CD14-positive monocyte (primary cell): ENCODE results near the gene KHSRP. TPM values are rescaled to one million over a fixed set of nuclear protein-coding genes. Genes with fewer than 3 reads are reported as not detected.

Source experiments
- DNase-seq, 3 donors: peaks; one replicate each; pipeline ENCODE4 v3.0.0-alpha.2; 2011 to 2022
- H2AFZ ChIP-seq: 2 replicates; pipeline ENCODE4 v1.6.0; 2012; ENCODE audit warnings: mild to moderate bottlenecking, low read depth, low read length, inconsistent platforms; ENCODE audit not compliant: insufficient read depth, poor library complexity, severe bottlenecking
- H3K27ac ChIP-seq, 2 donors: 1 replicate in 1 of 2; 2 replicates in 1 of 2; pipeline ENCODE4 v1.5.1; 2012 to 2013; ENCODE audit warnings: low read length in 2 of 2, control low read depth in 1 of 2, inconsistent platforms in 1 of 2, low read depth in 1 of 2, mild to moderate bottlenecking in 1 of 2
- H3K27me3 ChIP-seq, 2 donors: one replicate each; pipeline versions ENCODE4 v1.6.0 to v1.6.1; 2011 to 2013; ENCODE audit warnings: low read length in 2 of 2; ENCODE audit not compliant: control insufficient read depth in 2 of 2, insufficient read depth in 2 of 2
- H3K36me3 ChIP-seq, 2 donors: replicated peaks in 1 of 2; 1 replicate in 1 of 2; 2 replicates in 1 of 2; pipeline versions ENCODE4 v1.5.1 to v1.6.1; 2012 to 2013; ENCODE audit warnings: low read length in 2 of 2, control low read depth in 1 of 2, inconsistent platforms in 1 of 2, mild to moderate bottlenecking in 1 of 2; ENCODE audit not compliant: insufficient read depth in 2 of 2, control insufficient read depth in 1 of 2
- H3K4me1 ChIP-seq, 2 donors: 1 replicate in 1 of 2; 2 replicates in 1 of 2; pipeline versions ENCODE4 v1.5.1 to v1.6.1; 2012 to 2013; ENCODE audit warnings: low read length in 2 of 2, control low read depth in 1 of 2, inconsistent platforms in 1 of 2, mild to moderate bottlenecking in 1 of 2, moderate library complexity in 1 of 2; ENCODE audit not compliant: insufficient read depth in 2 of 2, control insufficient read depth in 1 of 2
- H3K4me2 ChIP-seq: replicated peaks from 2 replicates; pipeline ENCODE3; 2012; ENCODE audit warnings: low read length, moderate library complexity, mild to moderate bottlenecking; ENCODE audit not compliant: poor library complexity, severe bottlenecking; ENCODE audit errors: extremely low read depth
- H3K4me3 ChIP-seq, 3 experiments: fragments of 200-600 bp in 1 of 3; sonication (generic) in 1 of 3; replicated peaks in 1 of 3; 1 replicate in 2 of 3; 2 replicates in 1 of 3; pipeline ENCODE4 v1.5.1; 2011 to 2013; ENCODE audit warnings: low read length in 3 of 3, mild to moderate bottlenecking in 3 of 3, control low read depth in 2 of 3, low read depth in 2 of 3, inconsistent platforms in 1 of 3, moderate library complexity in 1 of 3
- H3K79me2 ChIP-seq: 2 replicates; pipeline ENCODE4 v1.6.0; 2012; ENCODE audit warnings: mild to moderate bottlenecking, control low read depth, inconsistent platforms, low read length, moderate library complexity; ENCODE audit not compliant: insufficient read depth
- H3K9ac ChIP-seq: 2 replicates; pipeline ENCODE4 v1.6.0; 2017; ENCODE audit warnings: low read length, mild to moderate bottlenecking; ENCODE audit not compliant: insufficient read depth, poor library complexity, severe bottlenecking
- H3K9me3 ChIP-seq, 2 donors: replicated peaks in 1 of 2; 1 replicate in 1 of 2; 2 replicates in 1 of 2; pipeline versions ENCODE4 v1.5.1 to v1.6.1; 2012 to 2013; ENCODE audit warnings: low read length in 2 of 2, control low read depth in 1 of 2; ENCODE audit not compliant: control insufficient read depth in 1 of 2, insufficient read depth in 1 of 2
- H4K20me1 ChIP-seq: 2 replicates; pipeline ENCODE4 v1.6.0; 2012; ENCODE audit warnings: mild to moderate bottlenecking, low read length, control low read depth, moderate library complexity; ENCODE audit not compliant: insufficient read depth
- H3K27ac Mint-ChIP-seq, 7 donors: one replicate each; pipeline ENCODE4 v1.8.0; 2020; ENCODE audit warnings: mild to moderate bottlenecking in 7 of 7, mixed read lengths in 7 of 7, moderate library complexity in 6 of 7, inconsistent platforms in 2 of 7
- H3K27me3 Mint-ChIP-seq, 3 donors: one replicate each; pipeline ENCODE4 v1.8.0; 2021 to 2022; ENCODE audit warnings: low read depth in 3 of 3, mild to moderate bottlenecking in 3 of 3, mixed read lengths in 3 of 3, moderate library complexity in 3 of 3, inconsistent platforms in 1 of 3
- H3K36me3 Mint-ChIP-seq, 2 donors: one replicate each; pipeline ENCODE4 v1.8.0; 2020; ENCODE audit warnings: mixed read lengths in 2 of 2, inconsistent platforms in 1 of 2, mild to moderate bottlenecking in 1 of 2
- H3K4me1 Mint-ChIP-seq: one replicate; pipeline ENCODE4 v1.8.0; 2020; ENCODE audit warnings: mild to moderate bottlenecking, mixed read lengths
- H3K4me3 Mint-ChIP-seq, 2 donors: one replicate each; pipeline ENCODE4 v1.8.0; 2020; ENCODE audit warnings: mild to moderate bottlenecking in 2 of 2, mixed read lengths in 2 of 2, moderate library complexity in 1 of 2
- H3K9me3 Mint-ChIP-seq, 7 donors: one replicate each; pipeline ENCODE4 v1.8.0; 2020 to 2022; ENCODE audit warnings: mixed read lengths in 7 of 7, mild to moderate bottlenecking in 6 of 7, moderate library complexity in 6 of 7, inconsistent platforms in 2 of 7
- CTCF ChIP-seq: fragments of 200-600 bp; IDR thresholded peaks from one replicate; pipeline ENCODE4 v1.8.0; 2022; ENCODE audit warnings: antibody characterized with exemption, mild to moderate bottlenecking
- WGBS: methylation state at CpG from one replicate; pipeline ENCODE4 v1.1.5; 2013; ENCODE audit warnings: missing lambda C conversion rate; ENCODE audit not compliant: insufficient coverage; 5-methylcytosine and 5-hydroxymethylcytosine counted together
- intact Hi-C, 2 donors: fragments of 100-400 bp; cut with micrococcal nuclease; formaldehyde crosslinking; loops; one replicate each; pipeline versions ENCODE4 v1.15.0 to v1.15.1; 2023
- polyA plus RNA-seq, 3 donors: library from polyadenylated mRNA; depleted of rRNA in 1 of 3; unstranded in 2 of 3; stranded (reverse) in 1 of 3; fragments of 300-500 nt in 2 of 3; fragments of >200 nt in 1 of 3; fragmentation: Illumina TruSeq in 2 of 3; gene quantifications; 1 replicate in 2 of 3; 2 replicates in 1 of 3; pipeline ENCODE4 v1.2.3, GENCODE V29; 2012 to 2021

Gene KHSRP
- polyA plus RNA-seq, 3 donors: 8.6 to 63.3 (median 9.1) TPM

GRCh38 chr19:6392221-6393073 is 32.2 kb downstream of the KHSRP start:
- Mint-ChIP-seq H3K36me3 (peaks cover 25 to 44% of the 10 kb centered on the region in 2 donors), H3K9me3 (no peaks in the 10 kb centered on the region), H3K27ac (peak overlapping the region; percentile 96 to 99 (median 97)), H3K4me3 (peak overlapping the region; percentile 89 to 94), H3K4me1 (peaks cover 19% of the 10 kb centered on the region), H3K27me3 (peaks cover 0 to 6% (median 3%) of the 10 kb centered on the region in 3 donors)
- H3K79me2 ChIP-seq: peaks cover 28% of the 10 kb centered on the region
- peak overlapping the region; percentile 98 for H2AFZ ChIP-seq
- H3K4me3 ChIP-seq: peak overlapping the region; percentile 48 to 86 (median 62)
- peaks cover 26 to 39% of the 10 kb centered on the region in 2 donors for H3K36me3 ChIP-seq
- no peak for TF ChIP-seq CTCF
- H3K4me2 ChIP-seq: peak overlapping the region; percentile 90
- H3K9me3 ChIP-seq: no peaks in the 10 kb centered on the region
- H3K27me3 ChIP-seq: no peaks in the 10 kb centered on the region
- 4% methylated on average over 24 of the region's 30 CpGs for WGBS
- DNase-seq: no peak
- no peaks in the 10 kb centered on the region for H4K20me1 ChIP-seq
- intact Hi-C loops: loop anchor here in 1 of 2 donors (2.0 kb wide), 1 partner anchor 20 kb away; the partner anchor contains the start of gene ALKBH7
- H3K9ac ChIP-seq: peak overlapping the region; percentile 93
- peaks cover 14 to 22% of the 10 kb centered on the region in 2 donors for H3K4me1 ChIP-seq
- H3K27ac ChIP-seq: peak overlapping the region; percentile 91 to 92

DNA sequence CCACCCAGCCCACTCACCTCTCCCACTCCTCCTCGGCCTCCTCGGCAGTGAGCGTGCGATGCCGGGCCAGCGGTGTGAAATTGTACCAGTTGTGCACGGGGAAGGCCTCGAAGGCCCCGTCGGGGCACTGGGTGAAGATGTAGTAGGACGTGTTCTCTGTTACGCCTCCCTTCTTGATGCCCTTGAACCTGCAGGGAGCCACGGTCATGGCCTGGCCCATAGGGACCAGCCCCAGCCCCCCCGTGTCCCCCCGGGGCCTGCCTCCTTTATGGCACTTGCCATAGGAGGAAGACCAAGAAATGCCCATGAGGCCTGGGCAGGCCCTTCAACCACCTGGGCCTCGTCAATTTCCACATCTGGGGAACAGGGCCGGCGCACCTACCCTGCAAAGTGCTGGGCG is 37.2 kb downstream of the KHSRP start:
- peaks cover 66 to 88% of the 10 kb centered on the region in 2 donors for H3K36me3 ChIP-seq
- intact Hi-C loops: no loop called here

More for the DNA sequence above, 37.2 kb downstream of the KHSRP start:
- Histone ChIP-seq H3K9ac (no peak overlapping the region), H4K20me1 (no peaks in the 10 kb centered on the region), H3K79me2 (peaks cover 25% of the 10 kb centered on the region), H2AFZ (no peak overlapping the region), H3K27ac (no peak overlapping the region), H3K27me3 (no peaks in the 10 kb centered on the region), H3K4me3 (no peak overlapping the region), H3K4me1 (peaks cover 4 to 9% of the 10 kb centered on the region in 2 donors), H3K9me3 (no peaks in the 10 kb centered on the region), H3K4me2 (no peak overlapping the region)
- peak overlapping the region in 1 of 7 donors; percentile 10 for H3K27ac Mint-ChIP-seq
- DNase-seq: no peak
- peaks cover 10% of the 10 kb centered on the region for H3K4me1 Mint-ChIP-seq
- H3K9me3 Mint-ChIP-seq: peaks cover 0 to 1% (median 0%) of the 10 kb centered on the region in 7 donors
- 96% methylated on average over 8 of the region's 19 CpGs for WGBS
- peaks cover 0 to 3% (median 0%) of the 10 kb centered on the region in 3 donors for H3K27me3 Mint-ChIP-seq
- H3K36me3 Mint-ChIP-seq: peaks cover 56 to 92% of the 10 kb centered on the region in 2 donors
- TF ChIP-seq CTCF: no peak
- no peak overlapping the region for H3K4me3 Mint-ChIP-seq
